GM18951 (cell line): Measurements from ENCODE around the gene KCNQ1OT1.

Experiments
- POLR2A ChIP-seq: IDR thresholded peaks from 4 replicates; pipeline ENCODE4 v1.6.1; 2011; ENCODE audit warnings: mild to moderate bottlenecking; ENCODE audit not compliant: insufficient read length, insufficient read depth; ENCODE audit errors: extremely low read depth
- in situ Hi-C: fragments of 300-500 bp; cut with MboI; formaldehyde crosslinking; loops from one replicate; pipeline ENCODE4 v1.12.0; 2022; ENCODE audit warnings: low sequenced_read_pairs, mixed read lengths, inconsistent platforms; ENCODE audit not compliant: unreplicated experiment

Gene KCNQ1OT1

GRCh38 chr11:2567026-2567671 is 132.6 kb downstream of the KCNQ1OT1 start:
- in situ Hi-C loops: no loop called here
- no peak for TF ChIP-seq POLR2A

GRCh38 chr11:2566223-2567025 is 133.4 kb downstream of the KCNQ1OT1 start:
- in situ Hi-C loops: no loop called here
- TF ChIP-seq POLR2A: no peak

- no peak for TF ChIP-seq POLR2A
- in situ Hi-C loops: no loop called here
Observed at GRCh38 chr11:2565447-2566222, 134.2 kb downstream of the KCNQ1OT1 start.

- no peak for TF ChIP-seq POLR2A
- in situ Hi-C loops: no loop called here
Observed at GRCh38 chr11:2564588-2565425, 135.0 kb downstream of the KCNQ1OT1 start.

- no peak for TF ChIP-seq POLR2A
- in situ Hi-C loops: no loop called here
Observed at GRCh38 chr11:2564008-2564530, 135.7 kb downstream of the KCNQ1OT1 start.

GRCh38 chr11:2563213-2564007 is 136.4 kb downstream of the KCNQ1OT1 start:
- in situ Hi-C loops: no loop called here

GRCh38 chr11:2562890-2563212 is 136.9 kb downstream of the KCNQ1OT1 start:
- in situ Hi-C loops: no loop called here
- TF ChIP-seq POLR2A: no peak

More at GRCh38 chr11:2563213-2564007, 136.4 kb downstream of the KCNQ1OT1 start:
- no peak for TF ChIP-seq POLR2A

GRCh38 chr11:2561696-2562581 is 137.9 kb downstream of the KCNQ1OT1 start:
- in situ Hi-C loops: no loop called here
- TF ChIP-seq POLR2A: no peak

GRCh38 chr11:2559527-2560311 is 140.1 kb downstream of the KCNQ1OT1 start:
- in situ Hi-C loops: no loop called here
- no peak for TF ChIP-seq POLR2A

GRCh38 chr11:2558861-2559526 is 140.8 kb downstream of the KCNQ1OT1 start:
- no peak for TF ChIP-seq POLR2A
- in situ Hi-C loops: no loop called here
